Bronchial epithelial cell (primary cell): ENCODE data around the gene RUNX3. TPM values are rescaled to one million over a fixed set of nuclear protein-coding genes. Genes with fewer than 3 reads are reported as not detected.

Experiments
- DNase-seq: peaks from one replicate; pipeline ENCODE4 v3.0.0-alpha.2; 2010; ENCODE audit warnings: low read depth
- FAIRE-seq: peaks from 2 replicates; lab custom pipeline; 2011; peaks lifted over from hg19 to GRCh38; lab: Jason Lieb, UNC
- H3K27me3 ChIP-seq: 2 replicates; pipeline ENCODE4 v1.5.1; 2011; ENCODE audit warnings: low read length; ENCODE audit not compliant: control insufficient read depth, insufficient read depth
- H3K36me3 ChIP-seq: 2 replicates; pipeline ENCODE4 v1.5.1; 2011; ENCODE audit warnings: low read length; ENCODE audit not compliant: control insufficient read depth, insufficient read depth
- H3K4me3 ChIP-seq: 2 replicates; pipeline ENCODE4 v1.5.1; 2011; ENCODE audit warnings: mild to moderate bottlenecking, low read depth, low read length, control low read depth
- total RNA-seq: library from RNA; depleted of rRNA; stranded (reverse); fragments of >200 nt; gene quantifications from 2 replicates; pipeline ENCODE4 v1.2.1, GENCODE V29; 2014
- TF ChIP-seq, protein P1 (sequence below): IDR thresholded peaks from 2 replicates; pipeline ENCODE4 v1.5.1; 2011; ENCODE audit warnings: mild to moderate bottlenecking, moderate library complexity, low read length, control low read depth, inconsistent platforms; ENCODE audit not compliant: insufficient read depth, severe bottlenecking

RUNX3 gene
- total RNA-seq, 1 donor from 2014 or later, result 0.26 TPM

- DNase-seq (no peak), FAIRE-seq (no peak)
- TF ChIP-seq, protein P1, sequence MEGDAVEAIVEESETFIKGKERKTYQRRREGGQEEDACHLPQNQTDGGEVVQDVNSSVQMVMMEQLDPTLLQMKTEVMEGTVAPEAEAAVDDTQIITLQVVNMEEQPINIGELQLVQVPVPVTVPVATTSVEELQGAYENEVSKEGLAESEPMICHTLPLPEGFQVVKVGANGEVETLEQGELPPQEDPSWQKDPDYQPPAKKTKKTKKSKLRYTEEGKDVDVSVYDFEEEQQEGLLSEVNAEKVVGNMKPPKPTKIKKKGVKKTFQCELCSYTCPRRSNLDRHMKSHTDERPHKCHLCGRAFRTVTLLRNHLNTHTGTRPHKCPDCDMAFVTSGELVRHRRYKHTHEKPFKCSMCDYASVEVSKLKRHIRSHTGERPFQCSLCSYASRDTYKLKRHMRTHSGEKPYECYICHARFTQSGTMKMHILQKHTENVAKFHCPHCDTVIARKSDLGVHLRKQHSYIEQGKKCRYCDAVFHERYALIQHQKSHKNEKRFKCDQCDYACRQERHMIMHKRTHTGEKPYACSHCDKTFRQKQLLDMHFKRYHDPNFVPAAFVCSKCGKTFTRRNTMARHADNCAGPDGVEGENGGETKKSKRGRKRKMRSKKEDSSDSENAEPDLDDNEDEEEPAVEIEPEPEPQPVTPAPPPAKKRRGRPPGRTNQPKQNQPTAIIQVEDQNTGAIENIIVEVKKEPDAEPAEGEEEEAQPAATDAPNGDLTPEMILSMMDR, result no peak
- Histone ChIP-seq H3K4me3 (no peak overlapping the region), H3K27me3 (peaks cover 3% of the 10 kb centered on the region), H3K36me3 (no peaks in the 10 kb centered on the region)
Measured at GRCh38 chr1:24918370-24918769, 11.7 kb downstream of the RUNX3 start.

DNA sequence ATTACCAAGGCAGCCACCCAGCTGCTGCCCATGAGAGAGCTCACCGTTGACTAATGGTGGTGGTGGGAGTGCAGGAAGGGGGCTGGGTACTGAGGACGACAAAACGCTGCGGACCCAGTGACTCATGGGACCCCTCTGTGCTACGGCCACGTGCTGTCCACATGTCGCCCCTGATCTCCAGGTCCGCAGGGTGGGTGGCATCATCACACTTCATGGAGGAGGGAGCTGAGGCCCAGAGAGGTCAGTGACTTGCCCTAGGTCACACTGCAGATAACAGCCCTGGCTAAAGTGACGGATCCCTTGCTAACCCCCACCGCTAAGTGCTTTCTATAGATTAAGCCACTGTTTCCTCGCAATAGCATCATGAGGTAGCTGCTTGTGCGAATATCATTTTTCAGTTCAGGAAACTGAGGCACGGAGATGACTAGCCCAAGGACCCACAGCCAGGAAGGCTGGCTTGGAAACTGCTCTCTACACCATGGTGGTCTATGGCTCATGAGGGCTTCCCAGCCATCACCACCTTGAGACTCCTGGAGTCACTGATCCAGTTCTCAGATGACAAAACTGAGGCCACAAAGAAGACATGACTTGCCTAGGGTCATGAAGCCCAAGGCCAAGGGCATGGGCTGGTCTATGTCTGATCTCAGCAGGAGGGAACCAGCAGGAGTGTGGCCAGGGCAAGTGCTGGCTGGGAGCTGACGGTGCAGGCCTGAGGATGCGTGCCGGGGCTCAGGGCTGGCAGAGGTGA, 12.6 kb downstream of the RUNX3 start:
- Histone ChIP-seq H3K4me3 (no peak overlapping the region), H3K27me3 (peaks cover 3% of the 10 kb centered on the region), H3K36me3 (no peaks in the 10 kb centered on the region)
- DNase-seq, result no peak
- TF ChIP-seq, protein P1, result no peak
- no peak for FAIRE-seq

DNA sequence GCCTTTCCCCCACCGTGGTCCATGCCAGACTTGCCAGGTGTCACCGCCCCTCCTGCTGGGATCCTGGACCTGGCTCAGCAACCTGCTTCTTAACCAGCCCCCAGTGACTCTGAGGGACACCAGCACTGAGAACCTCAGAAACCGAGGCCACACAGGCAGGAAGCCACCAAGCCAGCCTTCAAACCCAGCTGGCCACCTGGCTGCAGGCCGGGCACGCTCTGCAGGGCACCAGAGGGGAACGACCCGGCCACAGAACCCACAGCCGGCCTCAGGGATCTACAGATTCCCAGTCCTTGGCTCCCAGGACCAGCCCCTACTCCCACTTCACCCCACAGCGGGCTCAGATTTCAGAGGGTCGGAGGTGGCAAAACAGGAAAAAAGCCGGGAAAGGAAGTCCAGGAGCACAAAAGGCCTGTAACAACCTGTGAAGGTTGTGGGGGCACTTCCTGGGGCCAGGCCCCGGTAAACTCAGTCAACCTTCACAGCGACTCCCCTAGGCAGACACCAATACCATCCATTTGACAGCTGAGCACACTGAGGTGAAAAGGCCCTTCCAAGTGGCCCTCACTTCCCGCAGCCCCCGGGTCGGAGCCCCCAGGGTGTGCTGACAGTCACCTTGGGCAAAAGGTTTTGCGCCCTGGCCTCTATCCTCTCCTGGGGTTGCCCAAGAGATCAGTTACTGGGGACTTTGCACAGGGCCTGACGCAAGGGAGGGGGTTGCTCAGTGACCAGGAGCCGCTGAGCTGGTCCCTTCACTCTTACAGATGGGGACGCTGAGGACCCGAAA, 14.1 kb downstream of the RUNX3 start:
- DNase-seq (no peak), FAIRE-seq (no peak)
- H3K4me3 ChIP-seq, result no peak overlapping the region
- H3K27me3 ChIP-seq, result no peaks in the 10 kb centered on the region
- no peaks in the 10 kb centered on the region for H3K36me3 ChIP-seq
- TF ChIP-seq, protein P1, result no peak

GRCh38 chr1:24914226-24915069, 15.6 kb downstream of the RUNX3 start:
- TF ChIP-seq, protein P1, result no peak
- Histone ChIP-seq H3K27me3 (no peaks in the 10 kb centered on the region), H3K4me3 (no peak overlapping the region), H3K36me3 (no peaks in the 10 kb centered on the region)
- DNase-seq, result no peak
- FAIRE-seq, result no peak

DNA sequence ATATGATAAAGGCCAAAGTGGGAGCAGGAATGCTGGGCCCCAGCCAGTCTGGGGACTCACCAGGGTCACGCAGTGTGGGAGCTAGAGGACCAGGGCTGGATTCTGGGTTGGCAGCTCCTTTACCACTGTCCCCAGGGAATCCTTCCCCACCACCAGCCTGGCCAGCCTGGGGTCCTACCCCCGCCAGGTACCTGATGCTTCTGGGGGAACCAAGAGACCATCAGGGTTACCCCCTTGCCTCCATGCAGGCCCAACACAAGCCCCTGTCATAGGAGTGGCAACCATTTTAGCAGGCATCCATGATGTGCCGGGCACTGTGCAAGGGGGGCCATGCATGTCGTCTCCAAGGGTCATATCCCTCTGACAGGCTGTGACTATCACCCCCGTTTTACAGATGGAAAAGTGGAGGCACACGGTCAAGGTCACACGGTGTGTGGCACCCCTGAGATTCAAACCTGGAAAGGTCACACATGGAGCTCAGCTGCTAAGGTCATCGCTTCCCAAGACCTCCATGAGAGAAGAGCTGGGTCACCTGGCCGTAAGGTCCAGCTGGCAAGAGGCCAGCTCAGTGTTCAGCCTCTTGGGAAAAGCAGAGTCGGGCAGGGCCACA, 16.4 kb downstream of the RUNX3 start:
- no peak for DNase-seq
- Histone ChIP-seq H3K27me3 (no peaks in the 10 kb centered on the region), H3K36me3 (no peaks in the 10 kb centered on the region), H3K4me3 (no peak overlapping the region)
- FAIRE-seq, result no peak
- TF ChIP-seq, protein P1, result no peak
